ENCODE results near the gene CACNA1C. TPM values are rescaled to one million over a fixed set of nuclear protein-coding genes. Genes with fewer than 3 reads are reported as not detected.

Gene CACNA1C
- polyA plus RNA-seq, 2 donors: 2.1 to 2.5 TPM

GRCh38 chr12:2384533-2385351, 332.0 kb downstream of the CACNA1C start:
- H3K4me1 ChIP-seq (ENCODE audit: control insufficient read depth in 2 of 2, insufficient read depth in 2 of 2, low read length in 1 of 2): peaks cover 0 to 2% of the 10 kb centered on the region in 2 donors
- no peaks in the 10 kb centered on the region for H3K36me3 ChIP-seq (ENCODE audit: control insufficient read depth in 2 of 2, insufficient read depth in 2 of 2, low read length in 1 of 2)
- peak overlapping the region; percentile 2 to 42 for H3K27ac ChIP-seq (ENCODE audit: low read depth in 2 of 2, low read length in 1 of 2)
- H3K27me3 ChIP-seq (ENCODE audit: control insufficient read depth in 1 of 2, insufficient read depth in 2 of 2, low read length in 2 of 2): no peaks in the 10 kb centered on the region
- WGBS, 2 donors: 64 to 65% methylated on average over 17 of the region's 17 CpGs
- no peaks in the 10 kb centered on the region for H3K9me3 ChIP-seq (ENCODE audit: control insufficient read depth in 2 of 2, insufficient read depth in 1 of 2, low read depth in 1 of 2, low read length in 1 of 2)
- H3K4me3 ChIP-seq (ENCODE audit: low read depth in 1 of 2, low read length in 2 of 2): no peak overlapping the region

- no peak overlapping the region for H3K27ac ChIP-seq (ENCODE audit: low read depth in 2 of 2, low read length in 1 of 2)
- no peaks in the 10 kb centered on the region for H3K27me3 ChIP-seq (ENCODE audit: control insufficient read depth in 1 of 2, insufficient read depth in 2 of 2, low read length in 2 of 2)
- no peaks in the 10 kb centered on the region for H3K9me3 ChIP-seq (ENCODE audit: control insufficient read depth in 2 of 2, insufficient read depth in 1 of 2, low read depth in 1 of 2, low read length in 1 of 2)
- H3K4me1 ChIP-seq (ENCODE audit: control insufficient read depth in 2 of 2, insufficient read depth in 2 of 2, low read length in 1 of 2): peaks cover 0 to 2% of the 10 kb centered on the region in 2 donors
- no peak overlapping the region for H3K4me3 ChIP-seq (ENCODE audit: low read depth in 1 of 2, low read length in 2 of 2)
- 80 to 89% methylated on average over 5 of the region's 5 CpGs for WGBS, 2 donors
- no peaks in the 10 kb centered on the region for H3K36me3 ChIP-seq (ENCODE audit: control insufficient read depth in 2 of 2, insufficient read depth in 2 of 2, low read length in 1 of 2)
These were observed 332.7 kb downstream of the CACNA1C start for GRCh38 chr12:2385529-2385928.

GRCh38 chr12:2386566-2386965, 333.8 kb downstream of the CACNA1C start:
- Histone ChIP-seq H3K36me3 (ENCODE audit: control insufficient read depth in 2 of 2, insufficient read depth in 2 of 2, low read length in 1 of 2) (no peaks in the 10 kb centered on the region), H3K4me1 (ENCODE audit: control insufficient read depth in 2 of 2, insufficient read depth in 2 of 2, low read length in 1 of 2) (peaks cover 0 to 2% of the 10 kb centered on the region in 2 donors), H3K9me3 (ENCODE audit: control insufficient read depth in 2 of 2, insufficient read depth in 1 of 2, low read depth in 1 of 2, low read length in 1 of 2) (no peaks in the 10 kb centered on the region), H3K4me3 (ENCODE audit: low read depth in 1 of 2, low read length in 2 of 2) (no peak overlapping the region), H3K27me3 (ENCODE audit: control insufficient read depth in 1 of 2, insufficient read depth in 2 of 2, low read length in 2 of 2) (no peaks in the 10 kb centered on the region), H3K27ac (ENCODE audit: low read depth in 2 of 2, low read length in 1 of 2) (no peak overlapping the region)
- WGBS, 2 donors: 68 to 69% methylated on average over 3 of the region's 3 CpGs

GRCh38 chr12:2387103-2387834, 334.5 kb downstream of the CACNA1C start:
- Histone ChIP-seq H3K27ac (ENCODE audit: low read depth in 2 of 2, low read length in 1 of 2) (no peak overlapping the region), H3K9me3 (ENCODE audit: control insufficient read depth in 2 of 2, insufficient read depth in 1 of 2, low read depth in 1 of 2, low read length in 1 of 2) (no peaks in the 10 kb centered on the region), H3K27me3 (ENCODE audit: control insufficient read depth in 1 of 2, insufficient read depth in 2 of 2, low read length in 2 of 2) (no peaks in the 10 kb centered on the region), H3K36me3 (ENCODE audit: control insufficient read depth in 2 of 2, insufficient read depth in 2 of 2, low read length in 1 of 2) (no peaks in the 10 kb centered on the region), H3K4me3 (ENCODE audit: low read depth in 1 of 2, low read length in 2 of 2) (no peak overlapping the region), H3K4me1 (ENCODE audit: control insufficient read depth in 2 of 2, insufficient read depth in 2 of 2, low read length in 1 of 2) (peaks cover 0 to 4% of the 10 kb centered on the region in 2 donors)
- WGBS, 2 donors: 74% methylated on average over 12 of the region's 12 CpGs

GRCh38 chr12:2389079-2389790, 336.4 kb downstream of the CACNA1C start:
- no peaks in the 10 kb centered on the region for H3K27me3 ChIP-seq (ENCODE audit: control insufficient read depth in 1 of 2, insufficient read depth in 2 of 2, low read length in 2 of 2)
- no peak overlapping the region for H3K4me3 ChIP-seq (ENCODE audit: low read depth in 1 of 2, low read length in 2 of 2)
- peaks cover 0 to 4% of the 10 kb centered on the region in 2 donors for H3K4me1 ChIP-seq (ENCODE audit: control insufficient read depth in 2 of 2, insufficient read depth in 2 of 2, low read length in 1 of 2)
- WGBS, 2 donors: 68 to 80% methylated on average over 5 of the region's 5 CpGs
- no peaks in the 10 kb centered on the region for H3K9me3 ChIP-seq (ENCODE audit: control insufficient read depth in 2 of 2, insufficient read depth in 1 of 2, low read depth in 1 of 2, low read length in 1 of 2)
- no peaks in the 10 kb centered on the region for H3K36me3 ChIP-seq (ENCODE audit: control insufficient read depth in 2 of 2, insufficient read depth in 2 of 2, low read length in 1 of 2)
- no peak overlapping the region for H3K27ac ChIP-seq (ENCODE audit: low read depth in 2 of 2, low read length in 1 of 2)

- Histone ChIP-seq H3K4me1 (ENCODE audit: control insufficient read depth in 2 of 2, insufficient read depth in 2 of 2, low read length in 1 of 2) (peaks cover 0 to 4% of the 10 kb centered on the region in 2 donors), H3K27me3 (ENCODE audit: control insufficient read depth in 1 of 2, insufficient read depth in 2 of 2, low read length in 2 of 2) (no peaks in the 10 kb centered on the region), H3K27ac (ENCODE audit: low read depth in 2 of 2, low read length in 1 of 2) (no peak overlapping the region), H3K4me3 (ENCODE audit: low read depth in 1 of 2, low read length in 2 of 2) (no peak overlapping the region), H3K36me3 (ENCODE audit: control insufficient read depth in 2 of 2, insufficient read depth in 2 of 2, low read length in 1 of 2) (no peaks in the 10 kb centered on the region), H3K9me3 (ENCODE audit: control insufficient read depth in 2 of 2, insufficient read depth in 1 of 2, low read depth in 1 of 2, low read length in 1 of 2) (no peaks in the 10 kb centered on the region)
- WGBS, 2 donors: 42 to 53% methylated on average over 4 of the region's 4 CpGs
These were observed 337.3 kb downstream of the CACNA1C start for GRCh38 chr12:2390133-2390532.

- H3K4me1 ChIP-seq (ENCODE audit: control insufficient read depth in 2 of 2, insufficient read depth in 2 of 2, low read length in 1 of 2): peaks cover 0 to 4% of the 10 kb centered on the region in 2 donors
- H3K27ac ChIP-seq (ENCODE audit: low read depth in 2 of 2, low read length in 1 of 2): no peak overlapping the region
- H3K36me3 ChIP-seq (ENCODE audit: control insufficient read depth in 2 of 2, insufficient read depth in 2 of 2, low read length in 1 of 2): no peaks in the 10 kb centered on the region
- no peaks in the 10 kb centered on the region for H3K9me3 ChIP-seq (ENCODE audit: control insufficient read depth in 2 of 2, insufficient read depth in 1 of 2, low read depth in 1 of 2, low read length in 1 of 2)
- WGBS, 2 donors: 90% methylated on average over 10 of the region's 10 CpGs
- H3K4me3 ChIP-seq (ENCODE audit: low read depth in 1 of 2, low read length in 2 of 2): no peak overlapping the region
- H3K27me3 ChIP-seq (ENCODE audit: control insufficient read depth in 1 of 2, insufficient read depth in 2 of 2, low read length in 2 of 2): no peaks in the 10 kb centered on the region
These were observed 338.1 kb downstream of the CACNA1C start for GRCh38 chr12:2390850-2391390.

- no peaks in the 10 kb centered on the region for H3K9me3 ChIP-seq (ENCODE audit: control insufficient read depth in 2 of 2, insufficient read depth in 1 of 2, low read depth in 1 of 2, low read length in 1 of 2)
- 81 to 83% methylated on average over 9 of the region's 9 CpGs for WGBS, 2 donors
- peaks cover 2 to 4% of the 10 kb centered on the region in 2 donors for H3K4me1 ChIP-seq (ENCODE audit: control insufficient read depth in 2 of 2, insufficient read depth in 2 of 2, low read length in 1 of 2)
- H3K27ac ChIP-seq (ENCODE audit: low read depth in 2 of 2, low read length in 1 of 2): no peak overlapping the region
- no peak overlapping the region for H3K4me3 ChIP-seq (ENCODE audit: low read depth in 1 of 2, low read length in 2 of 2)
- H3K27me3 ChIP-seq (ENCODE audit: control insufficient read depth in 1 of 2, insufficient read depth in 2 of 2, low read length in 2 of 2): no peaks in the 10 kb centered on the region
- no peaks in the 10 kb centered on the region for H3K36me3 ChIP-seq (ENCODE audit: control insufficient read depth in 2 of 2, insufficient read depth in 2 of 2, low read length in 1 of 2)
These were observed 339.0 kb downstream of the CACNA1C start for GRCh38 chr12:2391740-2392331.

GRCh38 chr12:2393016-2393415, 340.2 kb downstream of the CACNA1C start:
- H3K4me3 ChIP-seq (ENCODE audit: low read depth in 1 of 2, low read length in 2 of 2): no peak overlapping the region
- H3K27me3 ChIP-seq (ENCODE audit: control insufficient read depth in 1 of 2, insufficient read depth in 2 of 2, low read length in 2 of 2): no peaks in the 10 kb centered on the region
- WGBS, 2 donors: 72 to 78% methylated on average over 4 of the region's 4 CpGs
- H3K4me1 ChIP-seq (ENCODE audit: control insufficient read depth in 2 of 2, insufficient read depth in 2 of 2, low read length in 1 of 2): peaks cover 4 to 8% of the 10 kb centered on the region in 2 donors
- H3K27ac ChIP-seq (ENCODE audit: low read depth in 2 of 2, low read length in 1 of 2): no peak overlapping the region
- H3K9me3 ChIP-seq (ENCODE audit: control insufficient read depth in 2 of 2, insufficient read depth in 1 of 2, low read depth in 1 of 2, low read length in 1 of 2): no peaks in the 10 kb centered on the region
- no peaks in the 10 kb centered on the region for H3K36me3 ChIP-seq (ENCODE audit: control insufficient read depth in 2 of 2, insufficient read depth in 2 of 2, low read length in 1 of 2)

All from esophagus (tissue), 2 donors.